ENCODE results near the gene LURAP1L. TPM values are rescaled to one million over a fixed set of nuclear protein-coding genes. Genes with fewer than 3 reads are reported as not detected.

LURAP1L gene
- total RNA-seq, 2 experiments from 2014 or later, result not detected

DNA sequence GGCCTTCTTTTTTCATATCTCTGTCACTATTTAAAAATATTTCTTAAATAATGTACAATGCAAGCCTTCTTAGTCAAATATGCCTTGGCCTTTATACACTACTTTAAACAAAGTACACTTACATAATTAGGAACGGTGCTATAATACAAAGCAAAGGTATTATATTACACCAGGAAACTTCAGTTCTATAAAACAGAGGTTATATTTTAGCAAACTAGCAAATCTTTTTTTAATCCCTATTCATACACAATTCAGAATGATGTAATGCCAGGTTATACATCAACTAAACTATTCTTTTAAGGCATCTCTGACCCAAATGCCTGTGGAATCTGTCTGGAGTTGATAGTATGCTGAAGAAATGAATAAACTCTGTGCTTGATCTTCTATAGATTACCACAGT, 10.7 kb upstream of the LURAP1L start:
- ATAC-seq (ENCODE audit: low read depth) (no peak), DNase-seq (no peak)
- Mint-ChIP-seq H3K27ac (no peak overlapping the region), H3K4me3 (no peak overlapping the region), H3K36me3 (no peaks in the 10 kb centered on the region), H3K27me3 (no peaks in the 10 kb centered on the region), H3K4me1 (no peaks in the 10 kb centered on the region), H3K9me3 (no peaks in the 10 kb centered on the region)
- POLR2A ChIA-PET, result no interaction called here

DNA sequence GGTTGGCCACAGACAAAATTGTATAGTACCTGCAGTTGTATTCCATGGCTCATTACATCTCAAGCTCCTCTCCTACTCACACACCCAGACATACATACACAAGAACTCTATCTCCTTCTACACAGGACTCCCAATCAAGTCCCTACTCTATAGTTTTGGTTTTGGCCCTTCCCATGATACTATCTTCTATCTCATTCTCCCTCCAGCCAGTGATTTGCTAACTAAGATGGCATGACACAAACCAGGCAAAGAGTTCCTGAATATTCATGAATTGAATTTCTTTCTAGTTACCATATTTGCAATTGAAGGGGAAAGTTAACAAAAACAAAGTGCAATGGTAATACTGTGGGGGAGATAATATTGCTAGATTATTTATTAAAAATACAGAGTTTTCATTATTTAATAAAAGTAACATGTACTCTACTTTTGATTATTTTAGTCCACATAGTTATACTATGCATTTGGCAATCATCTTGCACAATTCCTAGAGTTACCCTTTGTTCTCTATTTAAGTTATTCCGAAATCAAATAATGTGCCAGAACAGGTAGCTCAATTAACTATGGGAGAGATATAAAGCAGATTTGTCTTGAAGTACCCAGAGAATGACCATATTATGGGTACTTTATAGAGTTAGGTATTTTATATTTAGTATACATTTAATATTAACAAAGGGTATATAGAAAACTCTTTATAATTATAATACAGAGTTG, 9.6 kb upstream of the LURAP1L start:
- Mint-ChIP-seq H3K4me1 (no peaks in the 10 kb centered on the region), H3K27me3 (no peaks in the 10 kb centered on the region), H3K27ac (no peak overlapping the region), H3K9me3 (no peaks in the 10 kb centered on the region), H3K36me3 (no peaks in the 10 kb centered on the region), H3K4me3 (no peak overlapping the region)
- DNase-seq, result no peak
- no peak for ATAC-seq (ENCODE audit: low read depth)
- POLR2A ChIA-PET, result no interaction called here

GRCh38 chr9:12766357-12766756, 8.5 kb upstream of the LURAP1L start:
- POLR2A ChIA-PET, result no interaction called here
- DNase-seq, result no peak
- Mint-ChIP-seq H3K4me1 (no peaks in the 10 kb centered on the region), H3K36me3 (no peaks in the 10 kb centered on the region), H3K27ac (no peak overlapping the region), H3K4me3 (no peak overlapping the region), H3K27me3 (no peaks in the 10 kb centered on the region), H3K9me3 (no peaks in the 10 kb centered on the region)
- ATAC-seq (ENCODE audit: low read depth), result no peak

GRCh38 chr9:12770261-12770660, 4.6 kb upstream of the LURAP1L start:
- no peak overlapping the region for H3K4me3 Mint-ChIP-seq
- H3K36me3 Mint-ChIP-seq, result no peaks in the 10 kb centered on the region
- DNase-seq (no peak), ATAC-seq (ENCODE audit: low read depth) (no peak)
- H3K4me1 Mint-ChIP-seq, result peaks cover under 1% of the 10 kb centered on the region
- POLR2A ChIA-PET, result no interaction called here
- peaks cover 5% of the 10 kb centered on the region for H3K27me3 Mint-ChIP-seq
- H3K9me3 Mint-ChIP-seq, result no peaks in the 10 kb centered on the region
- no peak overlapping the region for H3K27ac Mint-ChIP-seq

- no peak overlapping the region for H3K4me3 Mint-ChIP-seq
- H3K36me3 Mint-ChIP-seq, result no peaks in the 10 kb centered on the region
- no peak overlapping the region for H3K27ac Mint-ChIP-seq
- H3K27me3 Mint-ChIP-seq, result peaks cover 19% of the 10 kb centered on the region
- POLR2A ChIA-PET, result no interaction called here
- ATAC-seq (ENCODE audit: low read depth), result no peak
- no peaks in the 10 kb centered on the region for H3K9me3 Mint-ChIP-seq
- DNase-seq, result no peak
- peaks cover 6% of the 10 kb centered on the region for H3K4me1 Mint-ChIP-seq
These were observed 2.9 kb upstream of the LURAP1L start for GRCh38 chr9:12771891-12772290.

- Mint-ChIP-seq H3K27me3 (peaks cover 22% of the 10 kb centered on the region), H3K36me3 (no peaks in the 10 kb centered on the region), H3K4me3 (no peak overlapping the region), H3K4me1 (peaks cover 6% of the 10 kb centered on the region), H3K9me3 (no peaks in the 10 kb centered on the region), H3K27ac (no peak overlapping the region)
- ATAC-seq (ENCODE audit: low read depth) (no peak), DNase-seq (no peak)
- POLR2A ChIA-PET, result no interaction called here
These were observed 1.3 kb upstream of the LURAP1L start for GRCh38 chr9:12773562-12773961.

DNA sequence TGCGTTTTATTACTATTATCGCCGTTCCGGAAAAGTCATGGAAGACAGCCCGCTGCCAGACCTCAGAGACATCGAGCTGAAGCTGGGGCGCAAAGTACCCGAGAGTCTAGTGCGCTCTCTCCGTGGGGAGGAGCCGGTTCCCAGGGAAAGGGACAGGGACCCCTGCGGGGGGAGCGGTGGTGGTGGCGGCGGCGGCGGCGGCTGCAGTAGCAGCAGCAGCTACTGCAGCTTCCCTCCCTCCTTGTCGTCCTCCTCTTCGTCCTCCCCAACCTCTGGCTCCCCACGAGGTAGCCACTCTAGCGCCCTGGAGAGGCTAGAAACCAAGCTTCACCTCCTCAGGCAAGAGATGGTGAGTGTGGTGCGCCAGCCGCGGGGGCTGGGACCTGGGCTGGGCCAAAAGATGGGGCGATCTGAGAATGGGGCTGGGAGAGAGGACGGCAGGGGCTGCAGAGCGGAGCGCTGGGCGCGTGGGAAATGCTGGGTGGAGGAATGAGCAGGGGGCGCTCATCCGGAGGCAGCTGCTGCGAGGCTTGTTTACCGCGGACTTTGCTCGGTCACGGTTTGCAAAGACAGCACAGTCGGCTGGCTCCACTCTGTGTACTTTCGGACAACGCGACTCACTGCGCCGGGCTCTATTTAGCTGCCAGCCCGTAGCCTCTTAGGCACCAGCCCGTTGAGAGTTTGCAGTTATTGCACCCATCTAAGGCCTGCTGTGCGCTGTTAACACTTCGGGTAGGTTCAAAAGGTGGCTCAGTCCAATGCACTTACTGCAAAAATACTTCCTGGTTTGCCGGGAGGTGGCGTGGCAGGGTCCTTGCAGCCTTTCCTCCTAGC, 1.1 kb downstream of the LURAP1L start:
- H3K4me1 Mint-ChIP-seq, result peaks cover 6% of the 10 kb centered on the region
- no peak overlapping the region for H3K27ac Mint-ChIP-seq
- ATAC-seq (ENCODE audit: low read depth), result peak; percentile 30
- peaks cover 22% of the 10 kb centered on the region for H3K27me3 Mint-ChIP-seq
- no peaks in the 10 kb centered on the region for H3K36me3 Mint-ChIP-seq
- no peaks in the 10 kb centered on the region for H3K9me3 Mint-ChIP-seq
- POLR2A ChIA-PET, result no interaction called here
- peak; percentile 25 for DNase-seq
- peak overlapping the region; percentile 54 for H3K4me3 Mint-ChIP-seq

DNA sequence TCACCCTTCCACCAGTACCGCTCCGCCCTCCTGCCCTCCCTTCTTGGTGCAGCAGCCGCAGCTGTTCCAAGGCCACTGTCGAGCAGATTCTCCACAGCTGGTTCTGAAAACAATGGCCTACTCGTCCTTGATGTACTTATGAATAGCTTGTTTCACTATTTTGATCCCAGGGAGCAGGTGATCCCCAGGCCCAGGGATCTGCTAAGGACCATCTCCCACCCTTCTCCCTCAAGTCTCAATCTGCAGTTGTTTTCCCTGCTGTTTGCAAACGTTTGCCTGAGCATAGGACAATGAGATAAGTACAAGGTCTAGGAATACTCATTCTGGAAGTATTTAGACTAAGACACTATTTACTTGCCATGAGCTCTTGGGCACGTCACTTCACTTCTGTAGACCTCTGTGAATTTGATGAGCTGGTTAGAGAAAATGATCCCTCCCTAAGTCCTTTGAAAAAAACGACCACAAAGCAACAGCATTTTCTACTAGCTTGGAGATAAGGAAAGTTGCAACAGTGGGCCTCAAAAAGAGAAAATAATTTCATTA, 1.8 kb downstream of the LURAP1L start:
- POLR2A ChIA-PET, result no interaction called here
- no peak overlapping the region for H3K4me3 Mint-ChIP-seq
- ATAC-seq (ENCODE audit: low read depth) (no peak), DNase-seq (no peak)
- peaks cover 22% of the 10 kb centered on the region for H3K27me3 Mint-ChIP-seq
- no peaks in the 10 kb centered on the region for H3K9me3 Mint-ChIP-seq
- H3K4me1 Mint-ChIP-seq, result peaks cover 6% of the 10 kb centered on the region
- H3K27ac Mint-ChIP-seq, result no peak overlapping the region
- H3K36me3 Mint-ChIP-seq, result no peaks in the 10 kb centered on the region

DNA sequence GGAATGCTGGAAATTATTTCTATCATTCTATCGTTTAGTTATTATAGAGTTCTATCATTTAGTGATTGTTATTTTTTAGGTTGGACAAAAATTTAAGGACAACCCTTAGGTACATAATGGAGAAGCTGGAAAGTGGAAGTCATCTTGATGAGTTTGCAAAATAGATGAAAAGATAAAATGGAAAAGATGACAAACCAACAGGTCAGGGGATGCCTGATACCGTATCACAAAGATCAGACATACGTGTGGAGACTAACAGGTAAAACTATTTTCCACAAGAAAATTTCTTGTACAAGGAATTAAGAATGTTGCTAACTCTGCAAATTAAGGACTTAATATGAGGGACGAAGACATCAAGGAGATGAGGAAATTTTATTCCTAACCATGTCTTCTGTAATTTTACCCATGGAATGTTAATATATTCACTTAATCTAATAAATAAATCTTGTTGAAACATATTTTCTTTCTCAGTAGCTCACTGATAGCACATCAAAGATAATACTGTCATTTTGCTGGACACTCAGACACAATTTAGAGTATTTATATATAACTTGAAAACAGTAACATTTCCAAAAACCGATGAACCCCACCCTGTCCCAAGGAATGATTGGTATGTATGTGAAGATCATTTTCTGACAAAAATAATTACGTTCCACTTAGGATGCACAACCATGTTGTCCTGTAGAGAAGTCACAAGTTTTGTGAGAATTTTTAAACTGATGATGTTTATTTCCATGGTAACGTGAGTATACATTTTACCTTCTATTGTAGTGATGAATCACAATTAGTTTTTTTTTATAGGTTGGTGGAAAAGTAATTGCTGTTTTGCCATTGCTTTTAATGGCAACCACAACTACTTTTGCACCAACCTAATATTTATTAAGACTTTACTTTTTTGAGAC, 2.6 kb downstream of the LURAP1L start:
- H3K4me1 Mint-ChIP-seq, result peaks cover 6% of the 10 kb centered on the region
- H3K9me3 Mint-ChIP-seq, result no peaks in the 10 kb centered on the region

DNA sequence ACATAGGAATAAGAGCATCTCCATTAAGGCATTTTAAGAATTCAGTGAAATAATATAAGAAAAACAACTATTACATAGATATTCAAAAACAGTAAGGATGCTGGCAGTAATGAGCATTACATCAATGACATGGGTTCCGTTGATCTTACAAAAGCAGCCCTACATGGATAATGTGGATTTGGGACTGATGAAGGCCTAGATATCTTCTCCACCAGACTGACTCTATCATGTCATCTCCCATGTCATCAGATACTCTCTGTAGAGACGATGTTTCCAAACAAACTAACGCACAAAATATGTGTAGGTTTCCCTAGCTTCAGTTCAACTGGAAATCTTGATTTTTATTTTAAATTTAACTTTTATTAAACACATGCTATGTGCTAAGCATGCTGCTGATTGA, 3.6 kb downstream of the LURAP1L start:
- Mint-ChIP-seq H3K27me3 (peaks cover 22% of the 10 kb centered on the region), H3K4me1 (peaks cover 6% of the 10 kb centered on the region), H3K36me3 (no peaks in the 10 kb centered on the region), H3K9me3 (no peaks in the 10 kb centered on the region), H3K27ac (no peak overlapping the region), H3K4me3 (no peak overlapping the region)
- no peak for DNase-seq
- no peak for ATAC-seq (ENCODE audit: low read depth)
- POLR2A ChIA-PET, result no interaction called here

More for the DNA sequence above, 2.6 kb downstream of the LURAP1L start:
- DNase-seq (no peak), ATAC-seq (ENCODE audit: low read depth) (no peak)
- no peak overlapping the region for H3K27ac Mint-ChIP-seq
- H3K36me3 Mint-ChIP-seq, result no peaks in the 10 kb centered on the region
- peaks cover 22% of the 10 kb centered on the region for H3K27me3 Mint-ChIP-seq
- H3K4me3 Mint-ChIP-seq, result no peak overlapping the region
- POLR2A ChIA-PET, result no interaction called here

DNA sequence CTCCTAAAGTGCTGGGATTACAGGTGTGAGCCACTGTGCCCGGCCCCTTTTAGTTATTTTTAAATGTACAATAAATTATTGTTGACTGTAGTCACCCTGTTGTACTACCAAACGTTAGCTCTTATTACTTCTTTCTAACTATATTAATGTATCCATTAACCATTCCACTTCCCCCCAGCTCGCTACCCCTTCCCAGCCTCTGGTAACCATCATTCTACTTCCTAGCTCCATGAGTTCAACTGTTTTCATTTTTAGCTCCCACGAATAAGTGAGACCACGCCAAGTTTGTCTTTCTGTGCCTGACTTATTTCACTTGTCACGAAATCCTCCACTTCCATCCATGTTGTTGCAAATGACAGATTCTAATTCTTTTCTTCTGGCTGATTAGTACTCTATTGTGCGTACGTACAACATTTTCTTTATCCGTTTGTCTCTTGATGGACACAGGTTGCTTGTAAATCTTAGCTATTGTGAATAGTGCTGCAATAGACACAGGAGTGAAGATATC, 6.5 kb downstream of the LURAP1L start:
- H3K4me1 Mint-ChIP-seq, result peaks cover 2% of the 10 kb centered on the region
- H3K4me3 Mint-ChIP-seq, result no peak overlapping the region
- DNase-seq (no peak), ATAC-seq (ENCODE audit: low read depth) (no peak)
- H3K9me3 Mint-ChIP-seq, result no peaks in the 10 kb centered on the region
- POLR2A ChIA-PET, result no interaction called here
- H3K27ac Mint-ChIP-seq, result no peak overlapping the region
- H3K27me3 Mint-ChIP-seq, result peaks cover 9% of the 10 kb centered on the region
- H3K36me3 Mint-ChIP-seq, result no peaks in the 10 kb centered on the region

DNA sequence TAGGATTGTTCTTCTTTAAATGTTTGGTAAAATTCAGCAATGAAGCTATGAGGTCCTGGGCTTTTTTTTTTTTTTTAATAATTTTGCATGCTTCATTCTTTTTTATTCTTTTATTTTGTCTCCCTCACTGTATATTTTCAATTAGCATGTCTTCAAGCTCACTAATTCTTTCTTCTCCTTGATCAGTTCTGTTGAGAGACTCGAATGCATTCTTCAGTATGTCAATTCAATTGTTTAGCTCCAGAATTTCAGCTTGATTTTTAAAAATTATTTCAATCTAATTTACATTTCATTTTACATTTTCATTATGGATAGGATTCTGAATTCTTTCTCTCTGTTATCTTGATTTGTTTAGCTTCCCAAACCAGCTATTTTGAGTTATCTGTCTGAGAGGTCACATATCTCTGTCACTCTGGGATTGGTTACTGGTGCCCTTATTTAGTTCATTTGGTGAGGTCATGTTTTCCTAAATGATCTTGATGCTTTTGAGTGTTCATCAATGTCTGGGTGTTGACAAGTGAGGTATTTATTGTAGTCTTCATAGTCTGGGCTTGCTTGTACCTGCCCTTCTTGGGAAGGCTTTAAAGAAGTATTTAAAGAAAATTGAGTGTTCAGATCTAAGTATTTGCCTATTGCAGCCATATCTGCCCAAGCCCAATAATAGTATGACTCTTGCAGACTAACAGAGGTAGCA, 9.1 kb downstream of the LURAP1L start:
- Mint-ChIP-seq H3K9me3 (no peaks in the 10 kb centered on the region), H3K27me3 (no peaks in the 10 kb centered on the region), H3K4me1 (no peaks in the 10 kb centered on the region), H3K4me3 (no peak overlapping the region), H3K27ac (no peak overlapping the region), H3K36me3 (no peaks in the 10 kb centered on the region)
- no peak for DNase-seq
- POLR2A ChIA-PET, result no interaction called here
- no peak for ATAC-seq (ENCODE audit: low read depth)

Measured in activated naive CD8-positive, alpha-beta T cell treated with anti-CD3 and anti-CD28 coated beads, Interleukin-2, amount 10 ng/mL, durations not matched to agents 7 days and 5 days (primary cell).